ENCODE data around the gene ADAM19.

ADAM19 gene

DNA sequence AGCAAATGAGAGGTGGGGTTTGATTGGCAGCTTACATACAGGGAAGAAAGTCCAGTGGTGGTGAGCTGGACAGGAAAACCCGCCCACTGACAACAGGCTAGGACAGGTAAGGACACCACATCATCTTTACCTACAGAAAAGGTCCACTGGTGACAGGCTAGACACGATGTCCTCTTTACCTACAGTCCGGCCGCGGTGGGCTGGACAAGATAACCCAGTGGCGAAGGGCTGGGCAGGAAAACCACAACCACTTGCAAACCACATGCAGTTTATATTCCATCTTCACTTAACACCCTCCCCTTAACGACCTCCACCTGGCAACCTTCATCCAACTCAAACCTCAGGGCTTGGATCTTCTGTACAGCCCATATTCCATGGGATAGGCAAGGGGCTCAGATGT, 120.5 kb downstream of the ADAM19 start:
- DNase-seq (ENCODE audit: insufficient read length, low spot score) (no peak), FAIRE-seq (peak; percentile 51)
- no peak for TF ChIP-seq PAX5 (IDR thresholded peaks at IDR 0.05; ENCODE audit: insufficient read depth, low read length, severe bottlenecking)
- no peak for TF ChIP-seq POLR2A (IDR thresholded peaks at IDR 0.05; ENCODE audit: low read depth, low read length)
- no peak for TF ChIP-seq POU2F2 (IDR thresholded peaks at IDR 0.05; ENCODE audit: low read depth, low read length)
- TF ChIP-seq POLR2AphosphoS5 (IDR thresholded peaks at IDR 0.05; ENCODE audit: low read depth, low read length): no peak
- no peak for TF ChIP-seq SPI1 (IDR thresholded peaks at IDR 0.05; ENCODE audit: low read depth, low read length)
- no peak for TF ChIP-seq TAF1 (IDR thresholded peaks at IDR 0.05; ENCODE audit: low read depth, low read length)

DNA sequence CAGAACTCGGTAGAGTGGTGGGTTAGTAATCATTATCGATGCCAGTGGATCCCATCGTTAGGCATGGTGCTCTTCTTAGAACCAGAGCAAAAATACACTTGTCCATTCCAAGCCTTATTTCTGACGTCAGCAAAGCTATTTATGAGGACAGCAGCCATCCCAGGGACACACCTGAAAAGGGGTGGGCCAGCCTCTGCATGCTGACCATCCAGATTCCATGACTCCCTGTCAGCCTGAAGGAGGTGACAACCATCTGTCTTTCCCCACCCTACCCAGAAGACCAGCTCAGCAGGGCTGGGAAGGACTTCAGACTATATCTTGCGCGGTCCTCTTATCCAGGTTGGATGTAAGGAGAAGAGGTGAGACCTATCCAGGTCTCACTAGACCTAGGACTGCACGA, 121.3 kb downstream of the ADAM19 start:
- TF ChIP-seq POLR2AphosphoS5 (IDR thresholded peaks at IDR 0.05; ENCODE audit: low read depth, low read length) (no peak), PAX5 (IDR thresholded peaks at IDR 0.05; ENCODE audit: insufficient read depth, low read length, severe bottlenecking) (no peak), POLR2A (IDR thresholded peaks at IDR 0.05; ENCODE audit: low read depth, low read length) (no peak), TAF1 (IDR thresholded peaks at IDR 0.05; ENCODE audit: low read depth, low read length) (no peak), POU2F2 (IDR thresholded peaks at IDR 0.05; ENCODE audit: low read depth, low read length) (no peak), SPI1 (IDR thresholded peaks at IDR 0.05; ENCODE audit: low read depth, low read length) (no peak)
- FAIRE-seq: no peak
- DNase-seq (ENCODE audit: insufficient read length, low spot score): no peak

DNA sequence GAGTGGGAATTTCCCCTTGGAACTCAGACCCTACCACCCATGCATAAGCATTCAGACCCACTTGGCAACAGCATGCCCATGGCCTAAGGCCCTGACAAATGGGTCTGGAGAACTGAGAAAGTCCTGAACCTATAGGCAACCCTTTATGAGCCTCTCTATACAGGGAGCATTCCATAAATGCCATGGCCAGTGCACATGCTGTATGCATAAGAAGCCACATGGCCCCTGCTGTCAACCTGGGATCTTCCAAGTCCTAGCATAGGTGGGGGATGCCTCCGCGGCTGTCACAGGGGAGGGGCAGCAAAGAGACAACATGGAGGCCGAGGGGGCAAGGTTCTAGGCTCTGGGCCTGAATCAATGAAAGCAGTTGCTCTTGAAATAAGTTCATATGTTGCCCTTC, 123.8 kb downstream of the ADAM19 start:
- TF ChIP-seq SPI1 (IDR thresholded peaks at IDR 0.05; ENCODE audit: low read depth, low read length) (no peak), TAF1 (IDR thresholded peaks at IDR 0.05; ENCODE audit: low read depth, low read length) (no peak), PAX5 (IDR thresholded peaks at IDR 0.05; ENCODE audit: insufficient read depth, low read length, severe bottlenecking) (no peak), POU2F2 (IDR thresholded peaks at IDR 0.05; ENCODE audit: low read depth, low read length) (no peak), POLR2A (IDR thresholded peaks at IDR 0.05; ENCODE audit: low read depth, low read length) (no peak), POLR2AphosphoS5 (IDR thresholded peaks at IDR 0.05; ENCODE audit: low read depth, low read length) (no peak)
- FAIRE-seq (no peak), DNase-seq (ENCODE audit: insufficient read length, low spot score) (no peak)

DNA sequence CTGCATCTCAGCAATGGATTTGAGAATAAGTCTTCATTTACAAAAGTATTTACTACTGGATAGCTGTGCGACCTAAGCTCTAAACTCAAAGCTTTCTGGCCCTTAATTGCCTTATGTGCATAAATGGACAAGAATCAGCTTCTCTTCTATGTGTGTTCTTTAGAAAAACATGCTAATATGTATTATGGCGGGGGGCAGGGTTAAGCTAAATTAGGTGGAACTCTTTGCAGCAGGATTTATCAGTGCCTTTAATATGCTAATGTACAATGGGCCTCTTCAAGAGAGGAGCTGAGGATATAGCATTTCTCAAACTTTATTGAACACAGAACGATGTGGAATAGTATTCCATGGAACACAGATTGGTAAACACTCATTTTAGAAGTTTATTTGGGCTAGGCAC, 125.6 kb downstream of the ADAM19 start:
- no peak for DNase-seq (ENCODE audit: insufficient read length, low spot score)
- TF ChIP-seq PAX5 (IDR thresholded peaks at IDR 0.05; ENCODE audit: insufficient read depth, low read length, severe bottlenecking) (no peak), POLR2AphosphoS5 (IDR thresholded peaks at IDR 0.05; ENCODE audit: low read depth, low read length) (no peak), SPI1 (IDR thresholded peaks at IDR 0.05; ENCODE audit: low read depth, low read length) (no peak), POU2F2 (IDR thresholded peaks at IDR 0.05; ENCODE audit: low read depth, low read length) (no peak), POLR2A (IDR thresholded peaks at IDR 0.05; ENCODE audit: low read depth, low read length) (no peak), TAF1 (IDR thresholded peaks at IDR 0.05; ENCODE audit: low read depth, low read length) (no peak)
- no peak for FAIRE-seq

DNA sequence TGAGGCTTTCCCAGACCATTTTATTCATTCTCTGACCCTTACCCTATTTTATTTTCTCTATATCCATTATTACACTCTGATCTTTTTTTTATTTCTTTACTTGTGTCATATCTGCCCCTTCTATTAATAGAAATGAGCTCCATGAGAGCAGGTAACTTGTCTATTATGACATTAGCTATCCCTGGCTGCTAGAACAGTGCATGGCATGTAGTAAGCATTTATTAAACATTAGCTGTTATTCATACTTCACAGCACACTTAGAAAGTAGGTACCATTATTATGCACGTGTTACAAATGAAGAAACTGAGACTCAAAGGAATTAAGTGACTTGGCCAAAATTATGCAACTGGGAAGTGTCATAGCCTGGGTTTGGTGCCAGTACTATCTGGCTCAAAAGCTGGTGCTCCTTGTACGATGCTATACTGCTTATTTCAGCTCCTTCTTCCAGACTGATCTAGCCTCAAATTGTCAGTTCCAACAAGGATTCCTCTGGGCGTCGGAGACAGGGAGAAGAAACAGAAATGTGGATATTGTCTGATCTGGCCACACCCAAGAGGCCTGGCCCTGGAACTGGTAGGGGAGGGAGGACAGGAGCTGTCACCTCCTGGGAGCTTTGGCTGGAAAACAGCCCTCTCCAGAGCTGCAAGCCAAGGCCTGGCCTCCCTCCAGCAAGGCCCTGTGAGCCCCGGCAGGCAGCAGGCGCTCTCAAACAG, 126.4 kb downstream of the ADAM19 start:
- TF ChIP-seq SPI1 (IDR thresholded peaks at IDR 0.05; ENCODE audit: low read depth, low read length) (no peak), TAF1 (IDR thresholded peaks at IDR 0.05; ENCODE audit: low read depth, low read length) (no peak), POLR2AphosphoS5 (IDR thresholded peaks at IDR 0.05; ENCODE audit: low read depth, low read length) (no peak), PAX5 (IDR thresholded peaks at IDR 0.05; ENCODE audit: insufficient read depth, low read length, severe bottlenecking) (no peak), POU2F2 (IDR thresholded peaks at IDR 0.05; ENCODE audit: low read depth, low read length) (no peak), POLR2A (IDR thresholded peaks at IDR 0.05; ENCODE audit: low read depth, low read length) (no peak)
- DNase-seq (ENCODE audit: insufficient read length, low spot score): no peak

DNA sequence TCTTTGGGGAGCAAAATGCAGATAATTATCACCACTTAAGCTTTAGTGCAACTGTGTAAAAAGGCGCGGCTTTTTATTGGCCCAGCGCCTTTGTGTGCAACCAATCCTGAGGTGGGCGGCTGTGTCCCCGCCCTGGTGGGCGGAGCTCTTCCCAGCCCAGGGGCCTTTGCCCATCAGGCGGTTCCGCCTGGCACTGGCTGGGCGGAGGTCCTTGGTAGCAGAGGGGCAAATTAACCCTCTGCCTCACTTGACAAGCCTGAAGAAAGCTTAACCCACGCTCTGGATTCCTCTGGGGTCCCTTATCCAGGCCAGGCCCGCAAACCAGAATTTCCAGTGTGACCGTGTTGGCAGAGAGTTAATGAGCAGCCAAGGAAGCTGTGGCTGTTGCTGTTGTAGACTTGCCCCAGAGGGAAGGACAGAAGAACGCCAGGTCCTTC, 128.4 kb downstream of the ADAM19 start:
- DNase-seq (ENCODE audit: insufficient read length, low spot score) (no peak), FAIRE-seq (no peak)
- TF ChIP-seq TAF1 (IDR thresholded peaks at IDR 0.05; ENCODE audit: low read depth, low read length) (no peak), PAX5 (IDR thresholded peaks at IDR 0.05; ENCODE audit: insufficient read depth, low read length, severe bottlenecking) (no peak), POU2F2 (IDR thresholded peaks at IDR 0.05; ENCODE audit: low read depth, low read length) (no peak), POLR2AphosphoS5 (IDR thresholded peaks at IDR 0.05; ENCODE audit: low read depth, low read length) (no peak), SPI1 (IDR thresholded peaks at IDR 0.05; ENCODE audit: low read depth, low read length) (no peak), POLR2A (IDR thresholded peaks at IDR 0.05; ENCODE audit: low read depth, low read length) (no peak)

More for the DNA sequence above, 126.4 kb downstream of the ADAM19 start:
- FAIRE-seq: no peak

DNA sequence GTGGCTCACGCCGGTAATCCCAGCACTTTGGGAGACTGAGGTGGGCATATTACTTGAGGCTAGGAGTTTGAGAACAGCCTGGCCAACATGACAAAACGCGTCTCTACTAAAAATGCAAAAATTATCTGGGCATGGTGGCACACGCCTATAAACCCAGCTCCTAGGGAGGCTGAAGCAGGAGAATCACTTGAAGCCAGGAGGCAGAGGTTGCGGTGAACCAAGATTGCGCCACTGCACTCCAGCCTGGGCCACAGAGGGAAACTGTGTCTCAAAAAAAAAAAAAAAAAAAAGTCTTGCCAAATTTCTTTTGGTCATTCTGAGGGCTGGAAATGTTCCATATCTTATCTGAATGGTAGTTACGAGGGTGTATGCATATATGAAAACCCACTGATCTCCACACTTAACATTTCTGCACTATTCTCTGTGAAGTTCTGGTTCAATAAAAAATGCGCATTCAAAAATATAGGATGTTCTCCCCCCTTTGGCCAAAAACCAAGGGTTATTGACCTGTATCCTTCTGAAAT, 129.1 kb downstream of the ADAM19 start:
- TF ChIP-seq PAX5 (IDR thresholded peaks at IDR 0.05; ENCODE audit: insufficient read depth, low read length, severe bottlenecking) (no peak), SPI1 (IDR thresholded peaks at IDR 0.05; ENCODE audit: low read depth, low read length) (no peak), POLR2AphosphoS5 (IDR thresholded peaks at IDR 0.05; ENCODE audit: low read depth, low read length) (no peak), POLR2A (IDR thresholded peaks at IDR 0.05; ENCODE audit: low read depth, low read length) (no peak), TAF1 (IDR thresholded peaks at IDR 0.05; ENCODE audit: low read depth, low read length) (no peak), POU2F2 (IDR thresholded peaks at IDR 0.05; ENCODE audit: low read depth, low read length) (no peak)
- DNase-seq (ENCODE audit: insufficient read length, low spot score): no peak
- no peak for FAIRE-seq

DNA sequence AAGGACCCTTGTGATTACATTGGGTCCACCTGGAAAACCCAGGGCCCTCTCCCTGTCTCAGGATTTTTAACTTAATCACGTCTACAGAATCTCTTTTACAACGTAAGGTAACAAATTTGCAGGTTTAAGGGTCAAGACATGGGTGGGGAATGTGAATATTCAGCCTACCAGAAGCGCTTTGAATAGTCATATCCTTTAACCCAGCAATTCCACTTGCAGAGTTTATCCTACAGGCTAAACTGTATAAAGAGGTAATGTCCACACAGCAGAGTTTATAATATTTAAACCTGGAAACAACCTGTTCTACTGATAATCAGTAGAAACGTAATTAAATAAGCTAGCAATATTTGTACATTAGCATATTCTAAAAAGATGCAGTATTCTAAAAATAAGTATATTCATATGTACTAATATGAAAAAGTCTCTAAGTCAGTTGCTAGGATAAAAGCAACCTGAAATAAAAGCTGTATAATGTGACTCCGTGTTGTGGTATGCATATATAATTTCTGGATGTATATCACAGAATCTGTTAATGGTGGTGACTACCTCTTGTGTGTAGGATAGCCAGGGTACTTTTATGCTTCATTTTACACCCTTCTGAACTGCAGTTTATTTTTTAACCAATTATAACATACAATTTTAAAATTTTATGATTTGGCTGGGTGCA, 129.7 kb downstream of the ADAM19 start:
- DNase-seq (ENCODE audit: insufficient read length, low spot score) (no peak), FAIRE-seq (no peak)
- no peak for TF ChIP-seq POU2F2 (IDR thresholded peaks at IDR 0.05; ENCODE audit: low read depth, low read length)
- TF ChIP-seq POLR2AphosphoS5 (IDR thresholded peaks at IDR 0.05; ENCODE audit: low read depth, low read length): no peak
- TF ChIP-seq SPI1 (IDR thresholded peaks at IDR 0.05; ENCODE audit: low read depth, low read length): no peak
- no peak for TF ChIP-seq POLR2A (IDR thresholded peaks at IDR 0.05; ENCODE audit: low read depth, low read length)
- no peak for TF ChIP-seq PAX5 (IDR thresholded peaks at IDR 0.05; ENCODE audit: insufficient read depth, low read length, severe bottlenecking)
- no peak for TF ChIP-seq TAF1 (IDR thresholded peaks at IDR 0.05; ENCODE audit: low read depth, low read length)

DNA sequence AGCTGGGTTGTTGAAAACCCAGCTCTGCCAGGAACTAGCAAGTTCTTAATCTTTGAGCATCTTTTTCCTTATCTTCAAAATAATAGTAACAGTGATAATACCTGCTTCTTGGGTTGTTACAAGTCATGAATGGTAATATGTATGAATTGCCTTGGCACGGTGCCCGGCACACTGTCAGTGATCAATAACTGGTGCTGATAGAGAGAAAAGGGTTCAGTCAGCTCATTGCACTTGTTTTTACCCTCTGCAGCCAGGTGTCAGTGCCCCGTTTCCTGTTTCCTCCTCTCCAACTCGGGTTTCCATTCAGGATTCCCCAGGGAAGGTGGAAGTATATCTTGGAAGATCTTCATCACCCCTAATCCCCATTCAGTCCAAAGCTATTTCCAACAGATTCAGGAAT, 131.4 kb downstream of the ADAM19 start:
- no peak for DNase-seq (ENCODE audit: insufficient read length, low spot score)
- TF ChIP-seq PAX5 (IDR thresholded peaks at IDR 0.05; ENCODE audit: insufficient read depth, low read length, severe bottlenecking): no peak
- TF ChIP-seq POLR2AphosphoS5 (IDR thresholded peaks at IDR 0.05; ENCODE audit: low read depth, low read length): no peak
- TF ChIP-seq POLR2A (IDR thresholded peaks at IDR 0.05; ENCODE audit: low read depth, low read length): no peak
- TF ChIP-seq TAF1 (IDR thresholded peaks at IDR 0.05; ENCODE audit: low read depth, low read length): no peak
- FAIRE-seq: no peak

All from GM12891 (cell line).